Osteocyte (in vitro differentiated cells): Measurements from ENCODE around the gene CCL13. TPM values are rescaled to one million over a fixed set of nuclear protein-coding genes. Genes with fewer than 3 reads are reported as not detected.

Experiments
- DNase-seq: peaks from one replicate; pipeline ENCODE4 v3.0.0; 2021; ENCODE audit warnings: mixed read lengths; ENCODE audit not compliant: unreplicated experiment; ENCODE audit errors: extremely low spot score
- H3K27ac Mint-ChIP-seq: one replicate; pipeline ENCODE4 v1.8.0; 2021; ENCODE audit warnings: mild to moderate bottlenecking, mixed read lengths; ENCODE audit not compliant: unreplicated experiment
- H3K27me3 Mint-ChIP-seq: one replicate; pipeline ENCODE4 v1.8.0; 2021; ENCODE audit warnings: mixed read lengths; ENCODE audit not compliant: unreplicated experiment
- H3K36me3 Mint-ChIP-seq: one replicate; pipeline ENCODE4 v1.8.0; 2021; ENCODE audit warnings: mixed read lengths; ENCODE audit not compliant: unreplicated experiment
- H3K4me1 Mint-ChIP-seq: one replicate; pipeline ENCODE4 v1.8.0; 2021; ENCODE audit warnings: mixed read lengths; ENCODE audit not compliant: unreplicated experiment
- H3K4me3 Mint-ChIP-seq: one replicate; pipeline ENCODE4 v1.8.0; 2021; ENCODE audit warnings: mild to moderate bottlenecking, moderate library complexity, mixed read lengths; ENCODE audit not compliant: unreplicated experiment
- H3K9me3 Mint-ChIP-seq: one replicate; pipeline ENCODE4 v1.8.0; 2021; ENCODE audit warnings: mixed read lengths; ENCODE audit not compliant: unreplicated experiment
- total RNA-seq: library from RNA; stranded (reverse); gene quantifications from 2 replicates; pipeline ENCODE4 v1.2.1, GENCODE V29; 2021
- TF ChIP-seq, protein P1 (sequence below): fragments of 200-600 bp; sonication (generic); IDR thresholded peaks from 2 replicates; pipeline ENCODE4 v1.5.0; 2021; ENCODE audit warnings: antibody characterized with exemption, mild to moderate bottlenecking, moderate library complexity

Gene CCL13
- total RNA-seq, 1 donor from 2014 or later: not detected

DNA sequence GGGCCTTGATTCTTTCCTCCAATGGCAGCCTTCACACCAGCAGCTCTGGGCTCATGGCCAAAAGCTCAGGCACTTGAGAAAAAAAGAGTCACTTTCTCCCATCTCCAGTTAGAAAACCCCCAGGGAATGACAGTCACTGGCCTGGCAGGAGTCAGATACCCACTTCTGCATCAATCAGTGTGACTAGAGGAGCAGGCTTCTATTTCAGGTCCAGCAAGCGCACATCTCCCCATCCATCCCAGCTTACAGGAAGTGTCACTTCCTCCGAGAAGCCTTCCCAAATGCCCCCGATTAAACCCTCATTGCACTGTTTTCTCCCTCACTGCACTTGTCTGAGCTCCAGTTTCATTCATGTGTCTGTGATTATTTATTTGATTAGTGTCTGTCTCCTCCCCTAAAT is 37.1 kb downstream of the CCL13 start:
- H3K9me3 Mint-ChIP-seq: no peaks in the 10 kb centered on the region
- H3K27ac Mint-ChIP-seq: no peak overlapping the region

DNA sequence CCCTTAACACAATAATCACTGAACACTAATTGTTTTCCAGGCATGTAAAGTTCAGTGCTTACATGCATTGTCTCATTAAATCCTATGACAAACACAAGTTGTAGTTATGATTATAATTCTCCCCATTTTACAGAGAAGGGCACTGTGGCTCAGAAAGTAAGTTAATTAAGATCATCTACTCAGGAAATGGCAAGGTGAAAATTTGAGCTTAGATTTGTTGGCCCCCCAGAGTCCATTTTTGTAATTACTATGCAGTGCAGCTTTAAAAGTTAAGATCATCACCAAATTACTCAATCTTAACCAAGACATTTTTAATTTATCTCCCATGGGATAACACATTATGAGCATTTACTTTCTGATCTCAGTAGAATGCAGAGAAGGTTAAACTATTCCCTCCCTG is 41.0 kb downstream of the CCL13 start:
- H3K27ac Mint-ChIP-seq: no peak overlapping the region
- DNase-seq: no peak
- peaks cover 7% of the 10 kb centered on the region for H3K27me3 Mint-ChIP-seq
- H3K4me1 Mint-ChIP-seq: no peaks in the 10 kb centered on the region
- TF ChIP-seq, protein P1, sequence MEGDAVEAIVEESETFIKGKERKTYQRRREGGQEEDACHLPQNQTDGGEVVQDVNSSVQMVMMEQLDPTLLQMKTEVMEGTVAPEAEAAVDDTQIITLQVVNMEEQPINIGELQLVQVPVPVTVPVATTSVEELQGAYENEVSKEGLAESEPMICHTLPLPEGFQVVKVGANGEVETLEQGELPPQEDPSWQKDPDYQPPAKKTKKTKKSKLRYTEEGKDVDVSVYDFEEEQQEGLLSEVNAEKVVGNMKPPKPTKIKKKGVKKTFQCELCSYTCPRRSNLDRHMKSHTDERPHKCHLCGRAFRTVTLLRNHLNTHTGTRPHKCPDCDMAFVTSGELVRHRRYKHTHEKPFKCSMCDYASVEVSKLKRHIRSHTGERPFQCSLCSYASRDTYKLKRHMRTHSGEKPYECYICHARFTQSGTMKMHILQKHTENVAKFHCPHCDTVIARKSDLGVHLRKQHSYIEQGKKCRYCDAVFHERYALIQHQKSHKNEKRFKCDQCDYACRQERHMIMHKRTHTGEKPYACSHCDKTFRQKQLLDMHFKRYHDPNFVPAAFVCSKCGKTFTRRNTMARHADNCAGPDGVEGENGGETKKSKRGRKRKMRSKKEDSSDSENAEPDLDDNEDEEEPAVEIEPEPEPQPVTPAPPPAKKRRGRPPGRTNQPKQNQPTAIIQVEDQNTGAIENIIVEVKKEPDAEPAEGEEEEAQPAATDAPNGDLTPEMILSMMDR: no peak
- no peaks in the 10 kb centered on the region for H3K36me3 Mint-ChIP-seq
- H3K4me3 Mint-ChIP-seq: no peak overlapping the region
- no peaks in the 10 kb centered on the region for H3K9me3 Mint-ChIP-seq

More for the DNA sequence above, 37.1 kb downstream of the CCL13 start:
- DNase-seq: peak; percentile 51
- TF ChIP-seq, protein P1: no peak
- H3K4me1 Mint-ChIP-seq: no peaks in the 10 kb centered on the region
- peaks cover 2% of the 10 kb centered on the region for H3K27me3 Mint-ChIP-seq
- no peak overlapping the region for H3K4me3 Mint-ChIP-seq
- no peaks in the 10 kb centered on the region for H3K36me3 Mint-ChIP-seq

DNA sequence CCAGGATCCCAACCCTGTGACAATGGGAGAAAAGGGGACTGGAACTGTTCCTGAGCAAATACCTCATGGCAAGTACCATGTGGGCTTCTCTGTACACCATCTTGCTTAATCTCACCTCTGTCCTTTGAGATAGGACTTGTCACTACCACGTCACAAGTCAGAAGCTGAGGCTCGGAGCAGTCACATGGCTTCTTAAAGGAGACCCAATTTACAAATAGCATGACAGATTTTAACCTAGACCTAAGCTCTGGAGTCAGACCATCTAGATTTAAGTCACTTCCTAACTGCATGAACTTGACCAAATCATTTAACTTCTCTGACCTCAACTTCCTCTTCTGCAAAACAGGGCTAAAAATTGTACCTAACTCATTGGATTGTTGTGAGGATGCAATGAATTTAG is 42.7 kb downstream of the CCL13 start:
- no peaks in the 10 kb centered on the region for H3K4me1 Mint-ChIP-seq
- peaks cover 7% of the 10 kb centered on the region for H3K27me3 Mint-ChIP-seq
- TF ChIP-seq, protein P1: no peak
- H3K4me3 Mint-ChIP-seq: no peak overlapping the region
- H3K27ac Mint-ChIP-seq: no peak overlapping the region
- no peaks in the 10 kb centered on the region for H3K9me3 Mint-ChIP-seq
- DNase-seq: no peak
- H3K36me3 Mint-ChIP-seq: no peaks in the 10 kb centered on the region

DNA sequence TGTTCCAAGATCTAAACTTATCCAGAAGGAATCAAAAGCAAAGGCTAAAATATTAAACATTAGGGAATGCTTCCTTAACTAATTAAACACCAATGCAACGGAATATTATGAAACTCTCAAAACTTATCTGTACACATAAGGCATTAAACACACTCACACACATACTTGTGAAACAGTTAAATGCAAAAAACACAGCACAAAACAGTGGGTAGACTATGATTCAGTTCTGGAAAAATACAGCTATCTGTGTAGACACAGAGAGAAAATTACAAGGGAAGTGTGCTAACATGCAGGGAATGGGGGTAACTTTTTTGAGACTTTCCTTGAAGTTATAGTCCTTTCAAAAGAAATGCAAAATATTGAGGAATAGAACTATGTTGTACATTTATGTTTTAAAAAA is 43.4 kb downstream of the CCL13 start:
- Mint-ChIP-seq H3K4me3 (no peak overlapping the region), H3K4me1 (no peaks in the 10 kb centered on the region), H3K9me3 (no peaks in the 10 kb centered on the region), H3K27me3 (peaks cover 7% of the 10 kb centered on the region), H3K27ac (no peak overlapping the region), H3K36me3 (no peaks in the 10 kb centered on the region)
- TF ChIP-seq, protein P1: no peak
- DNase-seq: no peak

DNA sequence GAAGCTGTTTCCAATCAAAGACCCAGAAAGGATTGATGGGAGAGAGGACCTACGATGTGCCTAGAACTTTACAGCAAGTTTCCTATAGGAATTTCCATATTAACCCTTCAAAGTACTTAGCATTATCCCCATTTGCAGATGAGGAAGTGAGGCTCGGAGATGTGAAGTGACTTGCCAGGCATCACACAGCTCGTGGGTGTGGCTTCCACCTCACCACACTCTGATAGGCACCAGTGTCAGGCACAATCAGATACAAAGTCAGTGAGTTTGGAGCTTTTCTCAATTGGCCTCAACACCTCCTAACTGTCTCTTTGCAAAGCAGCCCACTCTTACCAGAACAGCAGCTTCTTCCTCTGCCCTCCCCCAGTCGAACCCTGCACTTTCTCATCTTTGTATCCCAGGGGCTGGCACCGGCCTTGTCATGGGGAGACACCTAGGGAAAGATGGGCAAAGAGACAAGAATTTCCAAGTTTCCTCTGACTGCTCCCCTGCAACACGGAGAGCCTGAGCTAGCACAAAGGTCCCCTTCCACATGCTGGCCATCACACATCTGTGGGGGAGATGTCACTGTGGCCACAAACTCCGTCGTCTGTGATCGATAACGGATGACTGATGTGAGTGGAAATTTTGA is 44.1 kb downstream of the CCL13 start:
- Mint-ChIP-seq H3K27me3 (peaks cover 7% of the 10 kb centered on the region), H3K4me3 (no peak overlapping the region), H3K27ac (no peak overlapping the region), H3K36me3 (no peaks in the 10 kb centered on the region), H3K4me1 (no peaks in the 10 kb centered on the region), H3K9me3 (no peaks in the 10 kb centered on the region)
- no peak for DNase-seq
- TF ChIP-seq, protein P1: no peak
